IMR-90 (cell line): ENCODE measurements around the gene KDM6A. TPM values are rescaled to one million over a fixed set of nuclear protein-coding genes. Genes with fewer than 3 reads are reported as not detected.

Source experiments
- ATAC-seq: fragments of 200-7000 bp; cut with Tn5 transposase; 2 replicates; pipeline ENCODE4 v1.9.1; 2020; ENCODE audit warnings: low read depth, mild to moderate bottlenecking, moderate library complexity
- BruUV-seq: library from RNA; stranded (reverse); fragments of 400-500 nt; replicated peaks from 2 replicates; lab custom pipeline; 2021; lab: Mats Ljungman, UMichigan
- CTCF ChIA-PET: fragments of 300-600 bp; formaldehyde crosslinking; extraction: SDS; loops from one replicate; lab custom pipeline; 2021; ENCODE audit warnings: antibody characterized with exemption; lab: Yijun Ruan, JAX
- POLR2A ChIA-PET: fragments of 300-600 bp; sonication (Branson Sonifier 250); formaldehyde crosslinking; loops from one replicate; lab custom pipeline; 2022; ENCODE audit warnings: antibody characterized with exemption; ENCODE audit not compliant: unreplicated experiment; lab: Charles Lee
- DNase-seq: peaks from one replicate; pipeline ENCODE4 v3.0.0; 2013
- H2AFZ ChIP-seq: replicated peaks from 2 replicates; pipeline ENCODE3; 2013; ENCODE audit warnings: low read length, mild to moderate bottlenecking; ENCODE audit not compliant: poor library complexity
- H2AK5ac ChIP-seq: 2 replicates; pipeline ENCODE4 v1.6.1; 2013; ENCODE audit warnings: low read depth, low read length, inconsistent platforms
- H2AK9ac ChIP-seq: replicated peaks from 2 replicates; pipeline ENCODE3; 2013; ENCODE audit warnings: mild to moderate bottlenecking, low read depth, low read length, moderate library complexity; ENCODE audit not compliant: poor library complexity
- H2BK120ac ChIP-seq: 2 replicates; pipeline ENCODE4 v1.6.1; 2013; ENCODE audit warnings: low read depth, low read length, inconsistent platforms
- H2BK15ac ChIP-seq: 3 replicates; pipeline ENCODE4 v1.6.1; 2013; ENCODE audit warnings: low read depth, low read length, inconsistent platforms
- H2BK20ac ChIP-seq: 2 replicates; pipeline ENCODE4 v1.6.1; 2013; ENCODE audit warnings: low read depth, mild to moderate bottlenecking, inconsistent platforms, low read length, moderate library complexity
- H2BK5ac ChIP-seq: 2 replicates; pipeline ENCODE4 v1.6.1; 2013; ENCODE audit warnings: mild to moderate bottlenecking, low read depth, low read length, inconsistent platforms; ENCODE audit not compliant: poor library complexity, severe bottlenecking
- H3K14ac ChIP-seq: replicated peaks from 2 replicates; pipeline ENCODE4 v1.6.1; 2013; ENCODE audit warnings: low read depth, low read length, inconsistent platforms
- H3K18ac ChIP-seq: 2 replicates; pipeline ENCODE4 v1.6.1; 2013; ENCODE audit warnings: low read depth, low read length, control low read depth
- H3K23ac ChIP-seq: 2 replicates; pipeline ENCODE4 v1.6.1; 2013; ENCODE audit warnings: low read depth, low read length, inconsistent platforms
- H3K27ac ChIP-seq: 2 replicates; pipeline ENCODE4 v1.5.1; 2013; ENCODE audit warnings: mild to moderate bottlenecking, control low read depth, low read length; ENCODE audit not compliant: insufficient read depth
- H3K27me3 ChIP-seq: 2 replicates; pipeline ENCODE4 v1.6.1; 2013; ENCODE audit warnings: low read length; ENCODE audit not compliant: control insufficient read depth, insufficient read depth
- H3K36me3 ChIP-seq: 2 replicates; pipeline ENCODE4 v1.6.1; 2013; ENCODE audit warnings: low read length, mixed read lengths; ENCODE audit not compliant: control insufficient read depth, insufficient read depth
- H3K4ac ChIP-seq: 2 replicates; pipeline ENCODE4 v1.6.1; 2013; ENCODE audit warnings: low read depth, low read length, inconsistent platforms
- H3K4me1 ChIP-seq: 2 replicates; pipeline ENCODE4 v1.6.1; 2013; ENCODE audit warnings: low read length, mixed read lengths; ENCODE audit not compliant: control insufficient read depth, insufficient read depth
- H3K4me2 ChIP-seq: 2 replicates; pipeline ENCODE4 v1.6.1; 2013; ENCODE audit warnings: low read depth, mild to moderate bottlenecking, control low read depth, low read length, moderate library complexity
- H3K4me3 ChIP-seq: 2 replicates; pipeline ENCODE4 v1.5.1; 2013; ENCODE audit warnings: low read depth, mild to moderate bottlenecking, control low read depth, low read length, moderate library complexity; ENCODE audit not compliant: insufficient read depth
- H3K56ac ChIP-seq: 2 replicates; pipeline ENCODE4 v1.6.1; 2013; ENCODE audit warnings: low read length, inconsistent platforms; ENCODE audit not compliant: insufficient read depth; ENCODE audit errors: extremely low read depth
- H3K79me1 ChIP-seq, 2 experiments: 2 replicates each; pipeline ENCODE4 v1.6.1; 2013; ENCODE audit warnings: low read length in 2 of 2, inconsistent platforms in 1 of 2, low read depth in 1 of 2
- H3K9ac ChIP-seq: 2 replicates; pipeline ENCODE4 v1.6.1; 2013; ENCODE audit warnings: low read depth, low read length, control low read depth
- H3K9me1 ChIP-seq: 2 replicates; pipeline ENCODE4 v1.6.1; 2013; ENCODE audit warnings: low read length, inconsistent platforms; ENCODE audit not compliant: insufficient read depth
- H3K9me3 ChIP-seq: 2 replicates; pipeline ENCODE4 v1.6.1; 2013; ENCODE audit warnings: low read length; ENCODE audit not compliant: control insufficient read depth, insufficient read depth
- H4K20me1 ChIP-seq: 2 replicates; pipeline ENCODE4 v1.6.1; 2013; ENCODE audit warnings: low read length, inconsistent platforms; ENCODE audit not compliant: insufficient read depth
- H4K5ac ChIP-seq: 2 replicates; pipeline ENCODE4 v1.6.1; 2013; ENCODE audit warnings: mild to moderate bottlenecking, low read depth, low read length, control low read depth
- H4K8ac ChIP-seq, 2 experiments: 2 replicates each; pipeline ENCODE4 v1.6.1; 2013; ENCODE audit warnings: low read depth in 2 of 2, low read length in 2 of 2, control low read depth in 1 of 2, inconsistent platforms in 1 of 2
- H4K91ac ChIP-seq: 2 replicates; pipeline ENCODE4 v1.6.1; 2013; ENCODE audit warnings: low read depth, low read length, inconsistent platforms; ENCODE audit not compliant: insufficient read depth
- MAZ ChIP-seq: IDR thresholded peaks from 2 replicates; pipeline ENCODE4 v1.6.1; 2012; ENCODE audit warnings: low read depth, mild to moderate bottlenecking, low read length, improper control_type of control experiment, moderate library complexity, borderline replicate concordance
- MXI1 ChIP-seq: IDR thresholded peaks from 2 replicates; pipeline ENCODE4 v1.6.1; 2012; ENCODE audit warnings: low read depth, mild to moderate bottlenecking, low read length, moderate library complexity, borderline replicate concordance
- WGBS, 2 experiments: methylation state at CpG; one replicate each; pipeline versions ENCODE4 v1.1.5 to v1.1.7; 2013; ENCODE audit warnings: missing lambda C conversion rate in 2 of 2; ENCODE audit not compliant: insufficient read length in 1 of 2; ENCODE audit errors: extremely low coverage in 2 of 2; 5-methylcytosine and 5-hydroxymethylcytosine counted together
- dilution Hi-C: fragments of 300-500 bp; cut with HindIII; formaldehyde crosslinking; loops from one replicate; pipeline ENCODE4 v1.14.3; 2018; ENCODE audit warnings: low sequenced_read_pairs; ENCODE audit not compliant: unreplicated experiment
- in situ Hi-C: fragments of 300-500 bp; cut with MboI; formaldehyde crosslinking; loops from 3 replicates; pipeline ENCODE4 v1.14.3; 2019; ENCODE audit warnings: low sequenced_read_pairs, inconsistent platforms, mixed read lengths
- intact Hi-C: fragments of 100-400 bp; cut with micrococcal nuclease; formaldehyde crosslinking; loops from 2 replicates; pipeline ENCODE4 v1.10.0; 2022
- polyA plus RNA-seq, 3 experiments: library from polyadenylated mRNA; depleted of rRNA; stranded (reverse); fragments of >200 nt; gene quantifications; 2 replicates each; pipeline ENCODE4 v1.2.3, GENCODE V29; 2012; ENCODE audit warnings: low replicate concordance in 1 of 3
- total RNA-seq: library from RNA; depleted of rRNA; stranded (reverse); fragments of >200 nt; gene quantifications from 2 replicates; pipeline ENCODE4 v1.2.3, GENCODE V29; 2012

The KDM6A gene
- total and polyA plus RNA-seq, 2 of the 4 experiments (the other 2 are of a cell fraction) = 11.7 to 24.9 TPM

DNA sequence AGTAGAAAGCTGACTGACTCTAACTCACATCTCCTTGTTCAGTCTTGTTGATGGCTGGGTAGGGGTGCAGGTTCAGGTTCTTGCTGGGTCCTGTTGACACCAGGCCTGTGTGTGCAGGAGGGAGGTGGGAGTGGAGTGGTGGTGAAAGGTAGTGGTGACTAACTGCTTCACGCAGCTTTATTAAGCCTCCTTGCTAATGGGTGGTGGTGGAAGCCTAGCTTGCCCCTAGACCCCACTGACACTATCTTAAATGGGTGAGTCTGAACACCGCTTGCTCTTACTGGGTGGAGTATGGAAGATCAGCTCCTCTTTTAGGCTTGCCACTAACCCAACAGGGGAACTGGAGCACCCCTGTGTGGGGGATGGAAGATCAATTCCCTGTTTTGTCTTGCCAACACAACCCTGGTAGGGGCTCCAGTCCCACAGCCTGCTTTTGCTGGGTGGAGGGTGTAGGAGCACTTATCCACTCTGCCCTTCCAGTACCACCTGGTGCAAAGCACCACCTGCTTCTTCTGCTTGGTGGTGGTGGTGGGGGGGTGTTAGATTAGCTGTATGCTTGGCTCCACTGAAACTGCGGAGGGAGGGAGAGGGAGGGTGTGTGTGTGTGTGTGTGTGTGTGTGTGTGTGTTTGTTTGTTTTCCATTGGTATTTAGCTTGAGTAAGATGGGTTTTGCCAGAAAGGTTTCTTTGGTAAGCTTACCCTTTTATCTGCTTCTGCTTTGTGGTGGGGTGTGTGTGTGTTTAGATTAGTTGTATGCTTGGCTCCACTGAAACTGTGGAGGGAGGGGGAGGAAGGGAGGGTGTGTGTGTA lies 25.6 kb downstream of the KDM6A start:
- Histone ChIP-seq H2BK120ac (no peak overlapping the region), H2BK5ac (no peak overlapping the region), H3K27ac (no peak overlapping the region), H3K27me3 (no peaks in the 10 kb centered on the region), H3K9ac (no peak overlapping the region), H3K79me1 (peaks cover 10 to 21% of the 10 kb centered on the region in 2 experiments), H3K18ac (no peak overlapping the region), H4K91ac (no peak overlapping the region), H2AK5ac (no peak overlapping the region), H3K4ac (no peak overlapping the region), H3K4me2 (no peak overlapping the region), H3K36me3 (no peaks in the 10 kb centered on the region), H2BK15ac (no peak overlapping the region), H3K9me1 (peaks cover 7% of the 10 kb centered on the region), H4K20me1 (peaks cover 26% of the 10 kb centered on the region), H3K4me3 (no peak overlapping the region), H2AFZ (no peak overlapping the region), H3K14ac (no peak overlapping the region), H3K23ac (no peak overlapping the region), H2AK9ac (no peak overlapping the region), H3K4me1 (peaks cover 3% of the 10 kb centered on the region), H4K8ac (no peak overlapping the region), H3K56ac (no peak overlapping the region), H2BK20ac (no peak overlapping the region), H4K5ac (no peak overlapping the region), H3K9me3 (no peaks in the 10 kb centered on the region)
- in situ Hi-C loops = no loop called here
- TF ChIP-seq MXI1 = no peak
- TF ChIP-seq MAZ = peak; percentile 41; the same call in 1 of the 2 replicates
- 33% methylated on average over 1 of the region's 3 CpGs; no CpG with 5 or more reads in 1 of the 2 experiments for WGBS, 2 experiments
- peak; percentile 62 for ATAC-seq
- BruUV-seq = no TSS peak
- intact Hi-C loops = no loop called here
- ChIA-PET POLR2A (interaction anchor here (0.6 kb wide), 1 partner anchor 11 kb away, joined by 3 read pairs; no protein-coding TSS in a partner anchor), CTCF (no interaction called here)
- dilution Hi-C loops = no loop called here
- DNase-seq = peak; percentile 46
